Measurements from ENCODE around the gene CABCOCO1.

GRCh38 chr10:61733358-61733940, 70.7 kb downstream of the CABCOCO1 start:
- TF ChIP-seq PKNOX1 (IDR thresholded peaks at IDR 0.05) = no peak
- TF ChIP-seq SUZ12 (IDR thresholded peaks at IDR 0.05) = no peak
- no peak for TF ChIP-seq BHLHE40 (IDR thresholded peaks at IDR 0.05; ENCODE audit: borderline replicate concordance)
- TF ChIP-seq FOXA1 (IDR thresholded peaks at IDR 0.05) = no peak
- no peak for TF ChIP-seq HDGF (IDR thresholded peaks at IDR 0.05; ENCODE audit: borderline replicate concordance)
- TF ChIP-seq NFRKB (IDR thresholded peaks at IDR 0.05) = no peak
- TF ChIP-seq TARDBP (IDR thresholded peaks at IDR 0.05) = no peak
- no peak for TF ChIP-seq SP1 (IDR thresholded peaks at IDR 0.05)
- TF ChIP-seq CTBP1 (IDR thresholded peaks at IDR 0.05; ENCODE audit: borderline replicate concordance) = no peak
- TF ChIP-seq FOXM1 (IDR thresholded peaks at IDR 0.05; ENCODE audit: borderline replicate concordance) = no peak
- no peak for TF ChIP-seq LEF1 (IDR thresholded peaks at IDR 0.05; ENCODE audit: borderline replicate concordance)
- TF ChIP-seq ZNF384 (IDR thresholded peaks at IDR 0.05) = no peak
